Liver (tissue), 3 donors: ENCODE results near the gene DCDC2C.

Source experiments
- GABPA ChIP-seq, 2 donors: IDR thresholded peaks in 1 of 2; conservative IDR thresholded peaks in 1 of 2; 2 replicates each; pipeline ENCODE4 v1.6.1; 2016; ENCODE audit warnings: antibody characterized with exemption in 2 of 2, mild to moderate bottlenecking in 1 of 2, moderate library complexity in 1 of 2
- HNF4G ChIP-seq: IDR thresholded peaks from 2 replicates; pipeline ENCODE4 v1.6.1; 2016; ENCODE audit warnings: antibody characterized with exemption
- MAX ChIP-seq: IDR thresholded peaks from 2 replicates; pipeline ENCODE4 v1.6.1; 2016; ENCODE audit warnings: antibody characterized with exemption
- NR2F2 ChIP-seq: IDR thresholded peaks from 2 replicates; pipeline ENCODE4 v1.6.1; 2016; ENCODE audit warnings: antibody characterized with exemption
- RAD21 ChIP-seq, 2 donors: IDR thresholded peaks; 2 replicates each; pipeline ENCODE4 v1.6.1; 2016; ENCODE audit warnings: antibody characterized with exemption in 2 of 2, mild to moderate bottlenecking in 2 of 2
- REST ChIP-seq: IDR thresholded peaks from 2 replicates; pipeline ENCODE4 v1.6.1; 2016; ENCODE audit warnings: antibody characterized with exemption, mild to moderate bottlenecking
- TAF1 ChIP-seq: conservative IDR thresholded peaks from 2 replicates; pipeline ENCODE4 v1.6.1; 2016; ENCODE audit warnings: antibody characterized with exemption, mild to moderate bottlenecking
- YY1 ChIP-seq: IDR thresholded peaks from 2 replicates; pipeline ENCODE4 v1.6.1; 2016; ENCODE audit warnings: antibody characterized with exemption, mild to moderate bottlenecking
- ZBTB33 ChIP-seq: IDR thresholded peaks from 2 replicates; pipeline ENCODE4 v1.6.1; 2016; ENCODE audit warnings: antibody characterized with exemption
- TF ChIP-seq, protein P1 (sequence below): fragments of 150-350 bp; IDR thresholded peaks from 2 replicates; pipeline ENCODE4 v1.5.1; 2017; ENCODE audit warnings: improper control_type of control experiment, low read depth, low read length; ENCODE audit not compliant: missing input control
- TF ChIP-seq, protein P2 (sequence below): IDR thresholded peaks from 2 replicates; pipeline ENCODE4 v1.6.1; 2016; ENCODE audit warnings: antibody characterized with exemption
- donor health status: healthy.
- donor health status: healthy.

DNA sequence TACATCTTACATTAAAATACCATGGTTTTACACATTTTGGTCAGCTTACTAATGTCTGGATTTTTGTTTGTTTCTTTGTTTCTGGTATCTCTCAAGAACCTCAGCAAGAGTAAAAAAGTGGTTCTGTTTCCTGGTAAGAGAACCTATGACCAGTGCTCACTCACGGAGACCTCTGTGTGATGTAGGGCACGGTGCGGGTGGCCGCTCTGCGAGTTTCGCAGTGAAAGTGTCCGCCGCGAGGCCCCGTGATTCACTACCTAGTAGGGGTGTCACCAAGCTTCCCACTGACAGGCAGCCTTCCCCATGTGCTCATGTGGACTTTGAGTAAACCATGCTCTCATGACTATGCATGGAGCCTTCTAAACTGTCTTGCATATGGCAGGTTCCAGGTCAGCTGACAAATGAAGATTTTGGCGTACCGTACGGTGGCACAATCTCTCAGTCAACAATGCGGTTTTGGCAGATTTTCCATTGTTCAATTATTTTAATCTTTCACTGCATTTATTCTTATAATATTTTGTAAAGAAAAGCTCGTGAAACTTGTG lies 137.3 kb downstream of the DCDC2C start:
- TF ChIP-seq YY1 (no peak), HNF4G (no peak), GABPA (IDR thresholded peaks at IDR 0.05 in 1 of 2, conservative IDR thresholded peaks at IDR 0.05 in 1 of 2) (no peak), NR2F2 (no peak), MAX (no peak), ZBTB33 (no peak), REST (no peak), RAD21 (IDR thresholded peaks at IDR 0.05) (no peak), TAF1 (no peak)
- TF ChIP-seq, protein P1, sequence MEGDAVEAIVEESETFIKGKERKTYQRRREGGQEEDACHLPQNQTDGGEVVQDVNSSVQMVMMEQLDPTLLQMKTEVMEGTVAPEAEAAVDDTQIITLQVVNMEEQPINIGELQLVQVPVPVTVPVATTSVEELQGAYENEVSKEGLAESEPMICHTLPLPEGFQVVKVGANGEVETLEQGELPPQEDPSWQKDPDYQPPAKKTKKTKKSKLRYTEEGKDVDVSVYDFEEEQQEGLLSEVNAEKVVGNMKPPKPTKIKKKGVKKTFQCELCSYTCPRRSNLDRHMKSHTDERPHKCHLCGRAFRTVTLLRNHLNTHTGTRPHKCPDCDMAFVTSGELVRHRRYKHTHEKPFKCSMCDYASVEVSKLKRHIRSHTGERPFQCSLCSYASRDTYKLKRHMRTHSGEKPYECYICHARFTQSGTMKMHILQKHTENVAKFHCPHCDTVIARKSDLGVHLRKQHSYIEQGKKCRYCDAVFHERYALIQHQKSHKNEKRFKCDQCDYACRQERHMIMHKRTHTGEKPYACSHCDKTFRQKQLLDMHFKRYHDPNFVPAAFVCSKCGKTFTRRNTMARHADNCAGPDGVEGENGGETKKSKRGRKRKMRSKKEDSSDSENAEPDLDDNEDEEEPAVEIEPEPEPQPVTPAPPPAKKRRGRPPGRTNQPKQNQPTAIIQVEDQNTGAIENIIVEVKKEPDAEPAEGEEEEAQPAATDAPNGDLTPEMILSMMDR: no peak
- TF ChIP-seq, protein P2, sequence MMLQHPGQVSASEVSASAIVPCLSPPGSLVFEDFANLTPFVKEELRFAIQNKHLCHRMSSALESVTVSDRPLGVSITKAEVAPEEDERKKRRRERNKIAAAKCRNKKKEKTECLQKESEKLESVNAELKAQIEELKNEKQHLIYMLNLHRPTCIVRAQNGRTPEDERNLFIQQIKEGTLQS: no peak
